ENCODE data around the gene MAFG. TPM values are rescaled to one million over a fixed set of nuclear protein-coding genes. Genes with fewer than 3 reads are reported as not detected.

Gene MAFG
- total and polyA plus RNA-seq, 2 of the 13 experiments (the other 11 are each of a cell fraction or from before 2014, with no cell fraction given): 14.5 to 20.0 TPM

- TF ChIP-seq CSRNP1 (CRISPR knock-in tag; IDR thresholded peaks at IDR 0.05): no peak; the same call in 1 of the 2 replicates
- TF ChIP-seq ZNF670 (CRISPR knock-in tag; IDR thresholded peaks at IDR 0.05; ENCODE audit: borderline replicate concordance): peak; percentile 88
- TF ChIP-seq NR2F6 (IDR thresholded peaks at IDR 0.05): peak; percentile 8; the same call in 1 of the 2 replicates
- TF ChIP-seq NR2F6 (CRISPR knock-in tag; IDR thresholded peaks at IDR 0.05): peak; percentile 90
- TF ChIP-seq STAT5B (CRISPR knock-in tag; IDR thresholded peaks at IDR 0.05): peak; percentile 93
- TF ChIP-seq IRF9 (CRISPR knock-in tag; IDR thresholded peaks at IDR 0.05; ENCODE audit: borderline replicate concordance): peak; percentile 89; the same call in 1 of the 2 replicates
- peak; percentile 91 for TF ChIP-seq ELF3 (CRISPR knock-in tag; IDR thresholded peaks at IDR 0.05)
- no peak; the same call in 1 of the 2 replicates for TF ChIP-seq ZSCAN5A (CRISPR knock-in tag; IDR thresholded peaks at IDR 0.05; ENCODE audit: borderline replicate concordance)
- TF ChIP-seq ZC3H13 (CRISPR knock-in tag; IDR thresholded peaks at IDR 0.05): peak; percentile 94
- TF ChIP-seq ZNF17 (CRISPR knock-in tag; IDR thresholded peaks at IDR 0.05): peak; percentile 96
- TF ChIP-seq THAP11 (CRISPR knock-in tag; IDR thresholded peaks at IDR 0.05): peak; percentile 83
- TF ChIP-seq ATF4 (CRISPR knock-in tag; IDR thresholded peaks at IDR 0.05): peak in 1 of 2 experiments; percentile 55; a peak in 1 of 4 replicates
- peak; percentile 81 for TF ChIP-seq DNMT1 (CRISPR knock-in tag; IDR thresholded peaks at IDR 0.05)
- peak; percentile 96; the same call in 1 of the 2 replicates for TF ChIP-seq ZNF691 (CRISPR knock-in tag; IDR thresholded peaks at IDR 0.05; ENCODE audit: borderline replicate concordance, low read depth)
- TF ChIP-seq ZNF782 (CRISPR knock-in tag; IDR thresholded peaks at IDR 0.05; ENCODE audit: borderline replicate concordance): no peak
- TF ChIP-seq ZNF281 (CRISPR knock-in tag; IDR thresholded peaks at IDR 0.05; ENCODE audit: borderline replicate concordance): peak; percentile 99
- TF ChIP-seq TCF12 (IDR thresholded peaks at IDR 0.05): no peak
- peak; percentile 94; the same call in 1 of the 2 replicates for TF ChIP-seq TCF12 (CRISPR knock-in tag; IDR thresholded peaks at IDR 0.05)
- 0 out of 2 replicates have a peak, but pooled peaks have one; percentile 81 for TF ChIP-seq NFATC3 (CRISPR knock-in tag; IDR thresholded peaks at IDR 0.05)
These were observed 39.1 kb upstream of the MAFG start (continued) for GRCh38 chr17:81966343-81967243.

All from HepG2 (cell line).